OCI-LY1 (cell line): ENCODE results near the gene ZNF484.
"Not testable (repeated sequence)": the region's sequence is repeated elsewhere in the genome, so short reads cannot be mapped to it uniquely, and the experiment has no call there.

Source experiments
- H2AFZ ChIP-seq: fragments of 200-600 bp; sonication (generic), shearing (Covaris generic); 2 replicates; pipeline ENCODE4 v1.6.0; 2014; ENCODE audit warnings: antibody characterized with exemption, mild to moderate bottlenecking, low read length
- H3F3A ChIP-seq: fragments of 200-600 bp; sonication (generic), shearing (Covaris generic); 2 replicates; pipeline ENCODE4 v1.6.0; 2014; ENCODE audit warnings: mild to moderate bottlenecking, antibody characterized with exemption, low read length, moderate library complexity; ENCODE audit not compliant: insufficient read depth
- H3K27ac ChIP-seq: fragments of 200-600 bp; sonication (generic); 2 replicates; pipeline ENCODE4 v1.5.1; 2014; ENCODE audit warnings: low read length, mixed run types, mild to moderate bottlenecking, low read depth; ENCODE audit not compliant: poor library complexity, severe bottlenecking
- H3K27me3 ChIP-seq: fragments of 200-600 bp; sonication (generic); 2 replicates; pipeline ENCODE4 v1.6.0; 2014; ENCODE audit warnings: antibody characterized with exemption, mild to moderate bottlenecking, low read length, moderate library complexity; ENCODE audit not compliant: insufficient read depth
- H3K36me3 ChIP-seq: fragments of 200-600 bp; sonication (generic); 2 replicates; pipeline ENCODE4 v1.6.1; 2014; ENCODE audit warnings: mild to moderate bottlenecking, antibody characterized with exemption, low read length, moderate library complexity, mixed read lengths; ENCODE audit not compliant: insufficient read depth
- H3K4me1 ChIP-seq: fragments of 200-600 bp; sonication (generic); 2 replicates; pipeline ENCODE4 v1.5.1; 2014; ENCODE audit warnings: mild to moderate bottlenecking, low read length, moderate library complexity; ENCODE audit not compliant: insufficient read depth, severe bottlenecking
- H3K4me2 ChIP-seq: fragments of 200-600 bp; sonication (generic), shearing (Covaris generic); 2 replicates; pipeline ENCODE4 v1.6.1; 2014; ENCODE audit warnings: low read length
- H3K4me3 ChIP-seq: fragments of 200-600 bp; sonication (generic); 2 replicates; pipeline ENCODE4 v1.5.1; 2014; ENCODE audit warnings: low read length, low read depth, mild to moderate bottlenecking, mixed read lengths; ENCODE audit not compliant: poor library complexity, severe bottlenecking
- H3K79me2 ChIP-seq: fragments of 200-600 bp; shearing (Covaris generic); 2 replicates; pipeline ENCODE4 v1.6.1; 2016; ENCODE audit warnings: mixed run types, low read length, mixed read lengths; ENCODE audit not compliant: insufficient read depth
- H3K9ac ChIP-seq: fragments of 200-600 bp; sonication (generic), shearing (Covaris generic); 2 replicates; pipeline ENCODE4 v1.6.1; 2014; ENCODE audit warnings: mild to moderate bottlenecking, low read length, mixed read lengths
- H3K9me2 ChIP-seq: fragments of 200-600 bp; sonication (generic), shearing (Covaris generic); 2 replicates; pipeline ENCODE4 v1.6.1; 2014; ENCODE audit warnings: low read depth, mild to moderate bottlenecking, low read length, mixed read lengths
- H3K9me3 ChIP-seq: fragments of 200-600 bp; shearing (Covaris generic); 2 replicates; pipeline ENCODE4 v1.6.1; 2014; ENCODE audit warnings: low read length, mixed read lengths
- H4K20me1 ChIP-seq: fragments of 200-600 bp; sonication (generic), shearing (Covaris generic); 2 replicates; pipeline ENCODE4 v1.6.0; 2016; ENCODE audit warnings: mild to moderate bottlenecking, low read length; ENCODE audit not compliant: insufficient read depth
- EZH2 ChIP-seq: fragments of 200-600 bp; sonication (generic), shearing (Covaris generic); IDR thresholded peaks from 2 replicates; pipeline ENCODE4 v1.8.0; 2017; ENCODE audit warnings: borderline replicate concordance, mixed run types, mild to moderate bottlenecking, antibody characterized with exemption, low read length, moderate library complexity, mixed read lengths
- TF ChIP-seq, protein P1 (sequence below): fragments of 200-600 bp; sonication (generic), shearing (Covaris generic); IDR thresholded peaks from 2 replicates; pipeline ENCODE4 v1.5.1; 2017; ENCODE audit warnings: mild to moderate bottlenecking, antibody characterized with exemption, low read length, moderate library complexity, mixed read lengths

The ZNF484 gene

DNA sequence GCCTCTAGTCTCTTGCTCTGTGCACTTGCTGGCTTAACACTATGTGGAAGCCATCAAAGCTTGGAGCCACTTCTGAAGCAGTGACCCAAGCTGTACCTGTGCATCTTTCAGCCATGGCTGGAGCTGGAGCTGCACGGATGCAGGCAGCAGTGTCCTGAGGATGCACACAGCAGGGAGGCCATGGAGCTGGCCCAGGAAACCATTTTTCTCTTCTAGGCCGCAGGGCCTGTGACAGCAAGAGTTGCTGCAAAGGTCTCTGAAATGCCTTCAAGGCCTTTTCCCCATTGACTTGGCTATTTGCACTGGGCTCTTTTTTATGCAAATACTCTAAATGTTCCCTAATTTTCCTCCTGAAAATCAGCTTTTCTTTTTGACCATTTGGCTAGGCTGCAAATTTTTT lies 12.9 kb upstream of the ZNF484 start:
- Histone ChIP-seq H3K4me1 (no peaks in the 10 kb centered on the region), H3K4me2 (no peak overlapping the region)
- TF ChIP-seq, protein P1, sequence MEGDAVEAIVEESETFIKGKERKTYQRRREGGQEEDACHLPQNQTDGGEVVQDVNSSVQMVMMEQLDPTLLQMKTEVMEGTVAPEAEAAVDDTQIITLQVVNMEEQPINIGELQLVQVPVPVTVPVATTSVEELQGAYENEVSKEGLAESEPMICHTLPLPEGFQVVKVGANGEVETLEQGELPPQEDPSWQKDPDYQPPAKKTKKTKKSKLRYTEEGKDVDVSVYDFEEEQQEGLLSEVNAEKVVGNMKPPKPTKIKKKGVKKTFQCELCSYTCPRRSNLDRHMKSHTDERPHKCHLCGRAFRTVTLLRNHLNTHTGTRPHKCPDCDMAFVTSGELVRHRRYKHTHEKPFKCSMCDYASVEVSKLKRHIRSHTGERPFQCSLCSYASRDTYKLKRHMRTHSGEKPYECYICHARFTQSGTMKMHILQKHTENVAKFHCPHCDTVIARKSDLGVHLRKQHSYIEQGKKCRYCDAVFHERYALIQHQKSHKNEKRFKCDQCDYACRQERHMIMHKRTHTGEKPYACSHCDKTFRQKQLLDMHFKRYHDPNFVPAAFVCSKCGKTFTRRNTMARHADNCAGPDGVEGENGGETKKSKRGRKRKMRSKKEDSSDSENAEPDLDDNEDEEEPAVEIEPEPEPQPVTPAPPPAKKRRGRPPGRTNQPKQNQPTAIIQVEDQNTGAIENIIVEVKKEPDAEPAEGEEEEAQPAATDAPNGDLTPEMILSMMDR: no peak
- no peak for TF ChIP-seq EZH2

DNA sequence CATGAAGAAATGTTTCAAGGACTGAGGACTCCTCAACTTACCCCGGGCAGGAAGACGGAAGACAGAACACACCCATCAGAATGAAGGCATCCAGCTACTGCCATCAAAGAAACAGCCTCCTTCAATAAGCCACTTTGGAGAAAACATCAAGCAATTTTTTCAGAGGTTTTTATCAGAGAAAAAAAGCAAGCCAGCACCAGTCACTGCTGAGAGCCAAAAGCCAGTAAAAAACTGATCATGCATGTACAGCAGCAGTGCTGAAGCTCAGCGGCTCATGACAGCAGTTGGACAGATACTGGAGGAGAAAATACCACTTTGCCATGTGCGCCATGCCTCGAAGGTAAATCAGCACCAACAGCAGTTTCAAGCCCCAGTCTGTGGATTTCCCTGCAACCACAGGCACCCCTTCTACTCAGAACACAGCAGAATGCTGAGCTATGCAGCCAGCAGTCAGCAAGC lies 10.1 kb upstream of the ZNF484 start:
- Histone ChIP-seq H3K27me3 (no peaks in the 10 kb centered on the region; the same call in 1 of the 2 replicates), H4K20me1 (no peaks in the 10 kb centered on the region), H2AFZ (no peak overlapping the region), H3K27ac (no peak overlapping the region), H3K4me3 (no peak overlapping the region), H3K36me3 (no peaks in the 10 kb centered on the region), H3K9me3 (no peaks in the 10 kb centered on the region), H3K79me2 (no peaks in the 10 kb centered on the region), H3K4me2 (no peak overlapping the region), H3K9ac (no peak overlapping the region), H3K9me2 (no peaks in the 10 kb centered on the region), H3F3A (no peaks in the 10 kb centered on the region), H3K4me1 (no peaks in the 10 kb centered on the region)
- no peak for TF ChIP-seq EZH2
- TF ChIP-seq, protein P1: no peak

More for the DNA sequence above, 12.9 kb upstream of the ZNF484 start:
- H2AFZ ChIP-seq: no peak overlapping the region
- no peaks in the 10 kb centered on the region for H3K9me3 ChIP-seq
- H3K79me2 ChIP-seq: no peaks in the 10 kb centered on the region
- no peak overlapping the region for H3K27ac ChIP-seq
- no peaks in the 10 kb centered on the region for H3K9me2 ChIP-seq
- H3K9ac ChIP-seq: no peak overlapping the region
- H4K20me1 ChIP-seq: no peaks in the 10 kb centered on the region
- no peaks in the 10 kb centered on the region; the same call in 1 of the 2 replicates for H3K27me3 ChIP-seq
- H3K36me3 ChIP-seq: no peaks in the 10 kb centered on the region
- no peak overlapping the region for H3K4me3 ChIP-seq
- H3F3A ChIP-seq: no peaks in the 10 kb centered on the region

DNA sequence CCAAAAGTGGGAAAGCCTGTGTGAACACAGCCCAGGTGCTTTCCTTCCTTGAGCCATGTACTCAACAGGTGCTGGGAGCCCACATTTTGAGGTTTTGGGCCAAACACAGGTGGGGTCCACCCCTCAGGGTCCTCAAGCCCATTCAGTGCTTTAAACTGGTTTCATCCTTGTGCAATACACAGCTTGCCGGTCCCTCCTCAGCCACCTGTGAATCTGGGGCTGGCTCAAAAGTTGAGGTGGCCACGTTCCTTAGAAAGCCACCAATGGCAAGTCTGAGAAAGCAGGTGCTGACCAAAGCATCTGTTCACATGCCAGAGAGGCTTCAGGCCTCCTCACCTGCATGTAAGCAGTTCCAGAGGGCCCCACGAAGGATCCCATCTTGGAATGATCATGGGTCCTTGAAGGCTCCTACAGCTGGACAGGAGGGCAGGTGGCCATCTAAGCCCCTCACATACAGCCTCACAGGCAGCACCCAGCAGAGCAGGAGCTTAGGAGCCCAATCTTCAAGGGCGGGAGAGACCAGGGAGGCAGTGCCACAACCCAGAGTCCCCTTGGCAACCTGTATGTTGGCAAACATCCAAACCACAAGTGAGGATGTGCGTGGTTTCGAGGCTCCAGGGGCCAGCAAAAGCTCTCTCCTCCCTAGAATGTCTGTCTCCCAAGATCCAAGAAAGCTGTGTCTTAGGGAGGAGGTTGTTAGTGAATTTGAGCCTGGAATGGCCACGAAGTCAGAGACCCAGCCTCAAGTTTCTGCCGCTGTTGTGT lies 9.2 kb upstream of the ZNF484 start:
- not testable (repeated sequence) for H3K27me3 ChIP-seq, H3K79me2 ChIP-seq, H4K20me1 ChIP-seq, H3K27ac ChIP-seq, H3K9ac ChIP-seq, H3K9me3 ChIP-seq, H3K4me1 ChIP-seq, H3K36me3 ChIP-seq, H3K9me2 ChIP-seq, H2AFZ ChIP-seq, H3F3A ChIP-seq, H3K4me2 ChIP-seq, H3K4me3 ChIP-seq
